DND-41 (cell line): ENCODE measurements around the gene SERBP1.

ENCODE experiments used
- ATAC-seq: fragments of 200-7000 bp; cut with Tn5 transposase; 3 replicates; pipeline ENCODE4 v1.9.1; 2021; ENCODE audit warnings: low read depth; ENCODE audit not compliant: insufficient read depth
- DNase-seq: peaks from one replicate; pipeline ENCODE4 v3.0.0-alpha.2; 2020
- H2AFZ ChIP-seq: 2 replicates; pipeline ENCODE4 v1.6.0; 2012; ENCODE audit warnings: low read depth, low read length
- H3K27ac ChIP-seq: 2 replicates; pipeline ENCODE4 v1.5.1; 2012; ENCODE audit warnings: low read length, inconsistent platforms
- H3K27me3 ChIP-seq: fragments of 200-600 bp; sonication (generic); 2 replicates; pipeline ENCODE4 v1.6.0; 2012; ENCODE audit warnings: low read length, mild to moderate bottlenecking, inconsistent platforms; ENCODE audit not compliant: insufficient read depth, poor library complexity
- H3K36me3 ChIP-seq: 2 replicates; pipeline ENCODE4 v1.5.1; 2012; ENCODE audit warnings: low read length, inconsistent platforms; ENCODE audit not compliant: insufficient read depth
- H3K4me1 ChIP-seq: 2 replicates; pipeline ENCODE4 v1.5.1; 2012; ENCODE audit warnings: mild to moderate bottlenecking, low read length; ENCODE audit not compliant: insufficient read depth
- H3K4me2 ChIP-seq: 2 replicates; pipeline ENCODE4 v1.6.0; 2012; ENCODE audit warnings: mild to moderate bottlenecking, moderate library complexity, low read length, inconsistent platforms; ENCODE audit not compliant: insufficient read depth
- H3K4me3 ChIP-seq, 2 experiments: fragments of 200-600 bp in 1 of 2; shearing (Covaris generic) in 1 of 2; 2 replicates each; pipeline ENCODE4 v1.5.1; 2012 to 2016; ENCODE audit warnings: inconsistent platforms in 2 of 2, low read length in 2 of 2, mild to moderate bottlenecking in 2 of 2, low read depth in 1 of 2, moderate library complexity in 1 of 2
- H3K79me2 ChIP-seq: 2 replicates; pipeline ENCODE4 v1.6.0; 2012; ENCODE audit warnings: low read length, inconsistent platforms; ENCODE audit not compliant: insufficient read depth
- H3K9ac ChIP-seq: 2 replicates; pipeline ENCODE4 v1.6.0; 2012; ENCODE audit warnings: low read depth, mild to moderate bottlenecking, inconsistent platforms, low read length, moderate library complexity
- H3K9me3 ChIP-seq: 2 replicates; pipeline ENCODE4 v1.5.1; 2012; ENCODE audit warnings: low read length, moderate library complexity, mild to moderate bottlenecking, inconsistent platforms; ENCODE audit not compliant: insufficient read depth, severe bottlenecking
- H4K20me1 ChIP-seq: 2 replicates; pipeline ENCODE4 v1.6.0; 2012; ENCODE audit warnings: low read length; ENCODE audit not compliant: insufficient read depth
- EZH2 ChIP-seq: IDR thresholded peaks from 3 replicates; pipeline ENCODE4 v1.6.1; 2012; ENCODE audit warnings: borderline replicate concordance, low read depth, mild to moderate bottlenecking, moderate library complexity, low read length, inconsistent platforms; ENCODE audit not compliant: severe bottlenecking
- TF ChIP-seq, protein P1 (sequence below): IDR thresholded peaks from 2 replicates; pipeline ENCODE4 v1.5.1; 2012; ENCODE audit warnings: borderline replicate concordance, low read length, moderate library complexity, mild to moderate bottlenecking; ENCODE audit not compliant: poor library complexity, severe bottlenecking; ENCODE audit errors: extremely low read depth

Gene SERBP1

DNA sequence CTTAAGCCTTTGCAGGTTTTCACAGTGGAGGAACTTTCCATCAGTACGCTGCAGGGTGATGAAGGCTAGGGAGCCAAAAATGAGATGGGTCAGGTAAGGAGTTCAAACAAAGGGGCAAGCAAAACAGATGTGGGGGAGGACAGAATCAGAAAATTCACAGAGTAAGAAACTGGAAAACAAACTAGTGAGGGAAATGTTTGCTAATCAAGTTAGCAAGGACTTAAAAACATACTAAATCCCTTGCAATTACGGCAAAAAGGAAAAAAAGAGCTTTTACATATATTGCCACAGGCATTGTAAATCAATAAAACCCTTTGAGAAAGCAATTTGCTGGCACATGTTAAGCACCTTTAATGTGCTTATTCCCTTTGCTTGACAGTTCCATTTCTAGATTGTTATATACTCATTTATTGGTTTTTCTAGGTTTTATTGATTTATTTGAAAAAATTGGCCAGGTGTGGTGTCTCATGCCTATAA lies 45.8 kb upstream of the SERBP1 start:
- Histone ChIP-seq H3K4me3 (no peak overlapping the region), H3K79me2 (no peaks in the 10 kb centered on the region), H3K9me3 (no peaks in the 10 kb centered on the region), H4K20me1 (no peaks in the 10 kb centered on the region), H3K36me3 (no peaks in the 10 kb centered on the region), H2AFZ (no peak overlapping the region), H3K4me2 (no peak overlapping the region), H3K4me1 (no peaks in the 10 kb centered on the region), H3K27ac (no peak overlapping the region), H3K9ac (no peak overlapping the region), H3K27me3 (peaks cover 2% of the 10 kb centered on the region)
- no peak for DNase-seq
- TF ChIP-seq, protein P1, sequence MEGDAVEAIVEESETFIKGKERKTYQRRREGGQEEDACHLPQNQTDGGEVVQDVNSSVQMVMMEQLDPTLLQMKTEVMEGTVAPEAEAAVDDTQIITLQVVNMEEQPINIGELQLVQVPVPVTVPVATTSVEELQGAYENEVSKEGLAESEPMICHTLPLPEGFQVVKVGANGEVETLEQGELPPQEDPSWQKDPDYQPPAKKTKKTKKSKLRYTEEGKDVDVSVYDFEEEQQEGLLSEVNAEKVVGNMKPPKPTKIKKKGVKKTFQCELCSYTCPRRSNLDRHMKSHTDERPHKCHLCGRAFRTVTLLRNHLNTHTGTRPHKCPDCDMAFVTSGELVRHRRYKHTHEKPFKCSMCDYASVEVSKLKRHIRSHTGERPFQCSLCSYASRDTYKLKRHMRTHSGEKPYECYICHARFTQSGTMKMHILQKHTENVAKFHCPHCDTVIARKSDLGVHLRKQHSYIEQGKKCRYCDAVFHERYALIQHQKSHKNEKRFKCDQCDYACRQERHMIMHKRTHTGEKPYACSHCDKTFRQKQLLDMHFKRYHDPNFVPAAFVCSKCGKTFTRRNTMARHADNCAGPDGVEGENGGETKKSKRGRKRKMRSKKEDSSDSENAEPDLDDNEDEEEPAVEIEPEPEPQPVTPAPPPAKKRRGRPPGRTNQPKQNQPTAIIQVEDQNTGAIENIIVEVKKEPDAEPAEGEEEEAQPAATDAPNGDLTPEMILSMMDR: no peak
- no peak for ATAC-seq

DNA sequence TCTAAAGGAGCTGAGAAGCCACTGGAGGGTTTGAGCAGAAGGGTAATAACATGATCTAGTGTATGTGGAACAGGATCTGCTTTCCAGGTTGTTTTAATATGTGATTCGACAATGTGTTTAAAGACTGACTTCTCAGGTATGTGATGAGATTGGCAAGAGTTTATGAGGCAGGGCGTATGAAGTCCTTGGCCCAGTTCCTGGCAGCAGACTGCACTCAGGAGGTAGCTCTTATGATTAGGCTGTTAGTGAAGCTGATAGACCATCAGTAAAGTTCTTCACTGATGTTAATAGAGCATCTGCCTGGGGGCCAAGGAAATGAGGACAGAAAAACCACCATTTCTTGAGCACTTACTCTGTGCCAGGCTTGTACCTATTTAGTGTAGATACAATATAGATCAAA lies 41.9 kb upstream of the SERBP1 start:
- H3K4me3 ChIP-seq: no peak overlapping the region
- H3K27me3 ChIP-seq: peaks cover 2% of the 10 kb centered on the region
- no peak overlapping the region for H3K9ac ChIP-seq
- H3K79me2 ChIP-seq: no peaks in the 10 kb centered on the region
- H2AFZ ChIP-seq: no peak overlapping the region
- no peak for TF ChIP-seq EZH2
- TF ChIP-seq, protein P1: no peak
- ATAC-seq (no peak), DNase-seq (no peak)
- H3K36me3 ChIP-seq: no peaks in the 10 kb centered on the region
- H3K27ac ChIP-seq: no peak overlapping the region
- no peaks in the 10 kb centered on the region for H4K20me1 ChIP-seq
- no peak overlapping the region for H3K4me2 ChIP-seq
- H3K4me1 ChIP-seq: no peaks in the 10 kb centered on the region
- H3K9me3 ChIP-seq: no peaks in the 10 kb centered on the region

DNA sequence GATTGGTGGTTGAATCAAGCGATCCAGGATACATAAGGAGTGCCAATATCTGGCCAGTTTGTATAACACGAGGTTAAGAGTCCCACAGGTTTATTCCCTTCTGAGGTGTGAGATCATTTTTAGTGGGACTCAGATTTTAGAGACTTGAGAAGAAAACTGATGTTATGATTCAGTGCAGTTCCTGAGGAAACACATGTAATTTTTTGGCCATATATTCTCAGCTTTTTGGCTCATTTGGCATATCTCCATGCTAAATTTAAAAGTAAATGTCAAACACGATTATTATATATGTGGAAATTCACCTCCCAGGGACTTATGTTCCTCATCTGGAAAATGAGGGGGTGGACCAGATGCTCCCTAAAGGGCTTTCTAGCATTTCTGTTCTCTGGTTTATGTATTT lies 39.2 kb upstream of the SERBP1 start:
- H3K79me2 ChIP-seq: no peaks in the 10 kb centered on the region
- H3K4me2 ChIP-seq: no peak overlapping the region
- H2AFZ ChIP-seq: no peak overlapping the region
- H3K9ac ChIP-seq: no peak overlapping the region
- H3K4me3 ChIP-seq: no peak overlapping the region
- no peak overlapping the region for H3K27ac ChIP-seq
- H3K4me1 ChIP-seq: no peaks in the 10 kb centered on the region
- H3K9me3 ChIP-seq: no peaks in the 10 kb centered on the region
- TF ChIP-seq EZH2: no peak
- TF ChIP-seq, protein P1: no peak
- no peak for DNase-seq
- H4K20me1 ChIP-seq: no peaks in the 10 kb centered on the region
- H3K36me3 ChIP-seq: no peaks in the 10 kb centered on the region
- no peaks in the 10 kb centered on the region for H3K27me3 ChIP-seq
- ATAC-seq: no peak

DNA sequence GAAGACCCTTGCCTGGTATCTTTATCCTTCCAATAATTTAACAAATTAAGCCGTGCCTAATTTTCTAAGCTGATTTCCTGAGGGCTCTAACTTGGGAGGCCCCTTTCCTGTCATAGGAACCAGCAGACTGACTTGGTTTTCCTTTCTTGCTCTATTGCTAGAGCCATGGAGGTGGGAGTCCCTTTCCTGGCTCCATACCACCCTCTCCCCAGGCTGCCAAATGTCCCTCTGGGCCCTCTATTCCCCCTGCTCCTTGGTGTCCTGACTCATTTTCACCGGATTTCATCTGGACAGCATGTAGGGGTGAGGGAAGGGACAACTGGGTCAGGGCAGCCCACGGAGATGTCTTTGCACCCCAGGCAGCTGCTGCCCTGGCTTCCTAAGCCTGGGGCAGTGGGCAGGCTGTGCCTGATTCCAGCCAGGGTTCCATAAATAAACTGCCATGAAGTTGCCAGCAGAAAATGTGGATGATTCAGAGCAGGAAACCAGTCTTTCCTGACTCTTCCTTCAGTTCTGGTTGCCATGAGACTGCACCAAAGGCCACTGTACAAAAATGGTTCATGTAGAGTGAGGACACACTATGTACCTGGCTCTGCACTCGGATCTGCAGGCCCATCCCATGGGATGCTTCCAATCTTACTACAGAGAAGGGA lies 38.0 kb upstream of the SERBP1 start:
- no peak overlapping the region for H3K4me3 ChIP-seq
- H3K36me3 ChIP-seq: no peaks in the 10 kb centered on the region
- no peak for DNase-seq
- H3K4me1 ChIP-seq: no peaks in the 10 kb centered on the region
- H3K9ac ChIP-seq: no peak overlapping the region
- H2AFZ ChIP-seq: no peak overlapping the region
- H3K9me3 ChIP-seq: no peaks in the 10 kb centered on the region
- no peaks in the 10 kb centered on the region for H3K27me3 ChIP-seq
- H3K4me2 ChIP-seq: no peak overlapping the region
- H3K79me2 ChIP-seq: no peaks in the 10 kb centered on the region
- TF ChIP-seq EZH2: no peak
- TF ChIP-seq, protein P1: no peak
- ATAC-seq: no peak
- H3K27ac ChIP-seq: no peak overlapping the region
- no peaks in the 10 kb centered on the region for H4K20me1 ChIP-seq
